HG03571 (cell line): ENCODE results near the gene SORBS2.
A peak's percentile ranks its signal among the peaks of the same experiment; 100 is the strongest.
"Not testable (repeated sequence)": the region's sequence is repeated elsewhere in the genome, so short reads cannot be mapped to it uniquely, and the experiment has no call there.

Experiments used
- ATAC-seq: cut with Tn5 transposase; IDR thresholded peaks from one replicate; pipeline ENCODE4 v1.9.1; 2021; ENCODE audit not compliant: unreplicated experiment

Gene SORBS2

GRCh38 chr4:185811509-185812364, at the start of gene SORBS2:
Gene SORBS2, minus strand, starts transcription at chr4:185812194. Its CDS starts 121,623 bp downstream, at chr4:185690571.
- ATAC-seq = peak; percentile 82

GRCh38 chr4:185859111-185859510, 47.1 kb upstream of the SORBS2 start:
- no peak for ATAC-seq

GRCh38 chr4:185857561-185857960, 45.6 kb upstream of the SORBS2 start:
- not testable (repeated sequence) for ATAC-seq

GRCh38 chr4:185853841-185854240, 41.8 kb upstream of the SORBS2 start:
- ATAC-seq = no peak

GRCh38 chr4:185852961-185853360, 41.0 kb upstream of the SORBS2 start:
- no peak for ATAC-seq

GRCh38 chr4:185849664-185850550, 37.9 kb upstream of the SORBS2 start:
- ATAC-seq = no peak

- ATAC-seq = no peak
Observed at GRCh38 chr4:185847352-185848097, 35.5 kb upstream of the SORBS2 start.

- ATAC-seq = no peak
Observed at GRCh38 chr4:185846505-185847150, 34.6 kb upstream of the SORBS2 start.

- no peak for ATAC-seq
Observed at GRCh38 chr4:185845966-185846365, 34.0 kb upstream of the SORBS2 start.

- no peak for ATAC-seq
Observed at GRCh38 chr4:185841451-185841850, 29.5 kb upstream of the SORBS2 start.

- no peak for ATAC-seq
Observed at GRCh38 chr4:185840953-185841352, 29.0 kb upstream of the SORBS2 start.

- ATAC-seq = no peak
Observed at GRCh38 chr4:185840201-185840600, 28.2 kb upstream of the SORBS2 start.

GRCh38 chr4:185839770-185840169, 27.8 kb upstream of the SORBS2 start:
- no peak for ATAC-seq

GRCh38 chr4:185839194-185839712, 27.3 kb upstream of the SORBS2 start:
- no peak for ATAC-seq

- ATAC-seq = no peak
Observed at GRCh38 chr4:185838514-185839193, 26.7 kb upstream of the SORBS2 start.

- no peak for ATAC-seq
Observed at GRCh38 chr4:185838104-185838452, 26.1 kb upstream of the SORBS2 start.

- no peak for ATAC-seq
Observed at GRCh38 chr4:185837415-185838103, 25.6 kb upstream of the SORBS2 start.

GRCh38 chr4:185836241-185837084, 24.5 kb upstream of the SORBS2 start:
- ATAC-seq = no peak
